Measurements from ENCODE around the gene SENP1.

SENP1 gene

GRCh38 chr12:48015954-48016353, 89.9 kb downstream of the SENP1 start:
- DNase-seq = no peak

GRCh38 chr12:48015129-48015528, 90.8 kb downstream of the SENP1 start:
- DNase-seq = no peak

- no peak for DNase-seq
Observed at GRCh38 chr12:48013287-48013686, 92.6 kb downstream of the SENP1 start.

- DNase-seq = no peak
Observed at GRCh38 chr12:48012070-48012469, 93.8 kb downstream of the SENP1 start.

- DNase-seq = no peak
Observed at GRCh38 chr12:48010366-48010970, 95.4 kb downstream of the SENP1 start.

GRCh38 chr12:48009471-48009870, 96.4 kb downstream of the SENP1 start:
- no peak for DNase-seq

- DNase-seq = no peak
Observed at GRCh38 chr12:48008950-48009349, 96.9 kb downstream of the SENP1 start.

GRCh38 chr12:48008349-48008748, 97.5 kb downstream of the SENP1 start:
- DNase-seq = no peak

GRCh38 chr12:48007206-48007605, 98.7 kb downstream of the SENP1 start:
- DNase-seq = no peak

- DNase-seq = no peak
Observed at GRCh38 chr12:48005750-48006021, 100.2 kb downstream of the SENP1 start.

GRCh38 chr12:48005001-48005749, 100.7 kb downstream of the SENP1 start:
- DNase-seq = no peak

GRCh38 chr12:48004053-48004941, 101.6 kb downstream of the SENP1 start, which contains the start of gene COL2A1:
Gene COL2A1, minus strand, starts transcription at chr12:48004476. Its CDS starts 155 bp downstream, at chr12:48004321.
- DNase-seq = no peak

- no peak for DNase-seq
Observed at GRCh38 chr12:48003226-48004052, 102.4 kb downstream of the SENP1 start.

GRCh38 chr12:48002773-48003218, 103.1 kb downstream of the SENP1 start:
- DNase-seq = no peak

GRCh38 chr12:48002414-48002730, 103.5 kb downstream of the SENP1 start:
- DNase-seq = no peak

GRCh38 chr12:48001505-48002413, 104.1 kb downstream of the SENP1 start:
- peak; percentile 27 to 53 for DNase-seq

- DNase-seq = no peak
Observed at GRCh38 chr12:48000878-48001504, 104.9 kb downstream of the SENP1 start.

GRCh38 chr12:47999816-48000215, 106.1 kb downstream of the SENP1 start:
- no peak for DNase-seq

GRCh38 chr12:47997321-47997720, 108.6 kb downstream of the SENP1 start:
- DNase-seq = no peak

GRCh38 chr12:47995981-47996401, 109.9 kb downstream of the SENP1 start:
- peak in 1 of 2 experiments; percentile 42 for DNase-seq

GRCh38 chr12:47993491-47993890, 112.4 kb downstream of the SENP1 start:
- no peak for DNase-seq
